Testis (tissue), 3 donors: ENCODE results near the gene EPHA4. TPM values are rescaled to one million over a fixed set of nuclear protein-coding genes. Genes with fewer than 3 reads are reported as not detected.

Experiments used
- DNase-seq: peaks from one replicate; pipeline ENCODE4 v3.0.0-alpha.2; 2019
- H3K27ac ChIP-seq, 2 donors: fragments of 200-600 bp; sonication (generic); one replicate each; pipeline ENCODE4 v1.5.1; 2019
- H3K27me3 ChIP-seq: fragments of 200-600 bp; sonication (generic); one replicate; pipeline ENCODE4 v1.5.1; 2019
- H3K36me3 ChIP-seq: fragments of 200-600 bp; sonication (generic); one replicate; pipeline ENCODE4 v1.5.1; 2017; ENCODE audit warnings: low read depth; ENCODE audit errors: missing control alignments
- H3K4me1 ChIP-seq: fragments of 200-600 bp; sonication (generic); one replicate; pipeline ENCODE4 v1.5.1; 2019
- H3K4me3 ChIP-seq, 2 donors: fragments of 200-600 bp; sonication (generic); one replicate each; pipeline ENCODE4 v1.5.1; 2017 to 2019
- H3K9me3 ChIP-seq: fragments of 200-600 bp; sonication (generic); one replicate; pipeline ENCODE4 v1.5.1; 2017
- CTCF ChIP-seq, 3 experiments: fragments of 450-650 bp in 2 of 3; fragments of 200-600 bp in 1 of 3; sonication (generic) in 1 of 3; IDR thresholded peaks; one replicate each; pipeline ENCODE4 v1.5.1; 2016 to 2019; ENCODE audit warnings: antibody characterized with exemption in 3 of 3, mild to moderate bottlenecking in 2 of 3, moderate library complexity in 1 of 3
- POLR2A ChIP-seq: fragments of 450-650 bp; IDR thresholded peaks from one replicate; pipeline ENCODE4 v1.6.1; 2017; ENCODE audit warnings: antibody characterized with exemption, mild to moderate bottlenecking, moderate library complexity
- WGBS, 2 donors: methylation state at CpG; one replicate each; pipeline ENCODE4 v1.1.5; 2018; 5-methylcytosine and 5-hydroxymethylcytosine counted together
- intact Hi-C: fragments of 100-400 bp; cut with DNase I; formaldehyde crosslinking; loops from one replicate; pipeline ENCODE4 v1.15.1; 2023; ENCODE audit warnings: low total_unique reads
- polyA plus RNA-seq: library from polyadenylated mRNA; stranded (reverse); fragments of 350-450 nt; fragmentation: Illumina TruSeq; extraction: RNeasy Lipid Tissue Mini Kit (QIAGEN cat#74804); gene quantifications from one replicate; pipeline ENCODE4 v1.2.3, GENCODE V29; 2014; ENCODE audit warnings: low read depth, low replicate concordance; ENCODE audit not compliant: insufficient read depth
- total RNA-seq, 2 donors: library from RNA; depleted of rRNA; stranded (reverse); fragments of >200 nt; gene quantifications; one replicate each; pipeline ENCODE4 v1.2.3, GENCODE V29; 2016

EPHA4 gene
- total and polyA plus RNA-seq, 3 donors from 2014 or later: 47.4 to 139 (median 134) TPM

- Histone ChIP-seq H3K4me3 (no peak overlapping the region), H3K27ac (no peak overlapping the region), H3K27me3 (no peaks in the 10 kb centered on the region), H3K9me3 (no peaks in the 10 kb centered on the region), H3K36me3 (no peaks in the 10 kb centered on the region), H3K4me1 (no peaks in the 10 kb centered on the region)
- peak; percentile 33 for DNase-seq
- TF ChIP-seq POLR2A: no peak
- no peak for TF ChIP-seq CTCF (IDR thresholded peaks at IDR 0.05)
- intact Hi-C loops: no loop called here
- 92 to 95% methylated on average over 6 to 7 of the region's 7 CpGs for whole genome bisulfite sequencing, 2 donors
These were observed 142.2 kb downstream of the EPHA4 start for GRCh38 chr2:221429741-221430491.

- no peaks in the 10 kb centered on the region for H3K36me3 ChIP-seq
- TF ChIP-seq CTCF (IDR thresholded peaks at IDR 0.05): no peak
- no peak for TF ChIP-seq POLR2A
- WGBS, 2 donors: 89 to 99% methylated on average over 2 of the region's 2 CpGs
- no peak overlapping the region for H3K4me3 ChIP-seq
- no peak overlapping the region for H3K27ac ChIP-seq
- no peaks in the 10 kb centered on the region for H3K9me3 ChIP-seq
- intact Hi-C loops: no loop called here
- no peaks in the 10 kb centered on the region for H3K4me1 ChIP-seq
- no peak for DNase-seq
- no peaks in the 10 kb centered on the region for H3K27me3 ChIP-seq
These were observed 143.2 kb downstream of the EPHA4 start for GRCh38 chr2:221428896-221429295.

DNA sequence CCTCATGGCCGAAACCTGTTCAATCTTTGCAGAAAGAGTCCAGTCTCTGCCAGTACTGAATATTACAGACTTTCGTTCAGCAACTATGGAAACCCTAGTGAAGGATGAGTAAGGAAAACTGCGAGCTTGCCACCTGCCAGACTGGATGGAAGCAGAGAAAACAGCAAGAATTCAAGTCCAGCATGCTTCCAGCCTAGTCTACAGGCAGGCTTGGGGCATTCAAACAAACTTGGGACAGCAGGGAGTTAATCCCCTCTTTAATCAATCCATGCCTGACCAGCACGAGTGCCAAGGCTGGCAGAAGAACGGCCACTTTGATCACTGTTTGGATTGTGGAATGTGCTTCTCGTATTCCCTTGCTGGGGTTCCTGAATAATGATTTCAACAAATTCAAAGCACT, 145.2 kb downstream of the EPHA4 start:
- no peaks in the 10 kb centered on the region for H3K36me3 ChIP-seq
- H3K27ac ChIP-seq: no peak overlapping the region
- H3K4me3 ChIP-seq: no peak overlapping the region
- no peaks in the 10 kb centered on the region for H3K9me3 ChIP-seq
- TF ChIP-seq POLR2A (no peak), CTCF (IDR thresholded peaks at IDR 0.05) (no peak)
- intact Hi-C loops: no loop called here
- no peak for DNase-seq
- no peaks in the 10 kb centered on the region for H3K4me1 ChIP-seq
- H3K27me3 ChIP-seq: no peaks in the 10 kb centered on the region
- WGBS, 2 donors: 74 to 78% methylated on average over 6 of the region's 6 CpGs

GRCh38 chr2:221425891-221426290, 146.2 kb downstream of the EPHA4 start:
- no peak overlapping the region for H3K4me3 ChIP-seq
- no peaks in the 10 kb centered on the region for H3K9me3 ChIP-seq
- no peak overlapping the region for H3K27ac ChIP-seq
- no peaks in the 10 kb centered on the region for H3K4me1 ChIP-seq
- intact Hi-C loops: no loop called here
- WGBS, 2 donors: 94 to 96% methylated on average over 8 of the region's 8 CpGs
- DNase-seq: no peak
- no peaks in the 10 kb centered on the region for H3K36me3 ChIP-seq
- H3K27me3 ChIP-seq: no peaks in the 10 kb centered on the region
- TF ChIP-seq CTCF (IDR thresholded peaks at IDR 0.05) (no peak), POLR2A (no peak)

DNA sequence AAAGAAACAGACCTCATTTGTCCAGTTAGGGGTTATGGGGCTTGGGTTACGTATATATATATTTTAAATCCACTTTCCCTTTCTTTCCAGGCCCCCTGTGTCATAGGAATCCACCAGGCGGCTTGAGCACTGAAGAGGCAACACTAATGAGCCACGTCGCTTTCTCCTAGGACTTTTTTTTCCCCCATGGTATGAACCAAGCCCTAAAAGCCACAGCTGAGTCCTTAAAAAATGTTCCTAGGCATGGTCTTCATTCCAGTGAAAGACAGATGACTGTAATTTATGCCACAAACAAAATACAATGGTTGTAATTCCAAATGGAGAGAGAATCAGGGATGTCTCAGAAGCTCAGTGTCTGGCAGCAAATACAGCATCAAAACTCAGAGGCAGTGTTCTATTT, 146.8 kb downstream of the EPHA4 start:
- DNase-seq: no peak
- Histone ChIP-seq H3K36me3 (no peaks in the 10 kb centered on the region), H3K27me3 (no peaks in the 10 kb centered on the region), H3K9me3 (no peaks in the 10 kb centered on the region), H3K27ac (no peak overlapping the region), H3K4me1 (no peaks in the 10 kb centered on the region), H3K4me3 (no peak overlapping the region)
- intact Hi-C loops: no loop called here
- no peak for TF ChIP-seq POLR2A
- TF ChIP-seq CTCF (IDR thresholded peaks at IDR 0.05): no peak
- WGBS, 2 donors: 91 to 96% methylated on average over 4 of the region's 4 CpGs
